ENCODE results near the gene ZNF101. TPM values are rescaled to one million over a fixed set of nuclear protein-coding genes. Genes with fewer than 3 reads are reported as not detected.

ZNF101 gene
- total RNA-seq, 1 experiment from 2014 or later: 14.5 TPM

DNA sequence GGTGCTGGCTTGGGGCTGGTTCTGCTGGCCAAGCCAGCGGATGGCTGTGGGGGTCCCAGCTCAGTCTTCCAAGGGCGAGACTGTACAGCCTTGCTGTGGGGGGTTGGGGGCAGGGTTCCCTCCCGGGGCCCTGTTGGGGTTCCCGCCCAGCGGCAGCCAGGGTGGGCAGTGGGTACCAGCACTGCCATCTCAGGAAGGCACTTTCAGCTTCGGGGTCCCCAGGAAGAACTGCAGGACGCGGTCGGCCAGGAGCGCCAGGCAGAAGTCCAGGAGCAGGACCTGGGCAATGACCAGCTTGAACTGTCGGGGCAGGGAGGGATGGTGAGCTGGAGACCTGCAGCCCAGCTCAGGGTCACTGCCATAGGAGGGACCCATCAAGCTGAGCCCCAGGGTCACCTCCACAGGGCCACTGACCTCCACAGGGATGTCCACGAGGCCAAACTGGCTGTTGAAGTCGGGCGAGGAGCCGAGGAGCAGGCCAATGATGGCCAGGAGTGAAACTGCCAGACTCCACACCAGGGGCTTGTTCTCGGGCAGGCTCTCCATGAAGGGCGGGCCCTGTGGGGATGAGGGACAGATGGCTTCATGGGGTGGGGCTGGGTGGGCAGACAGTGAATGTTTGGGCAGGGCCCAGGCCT is 23.3 kb upstream of the ZNF101 start:
- Histone ChIP-seq H3K4me3 (ENCODE audit: low read depth, low read length, poor library complexity, severe bottlenecking) (no peak overlapping the region), H3K36me3 (ENCODE audit: insufficient read depth, low read length, poor library complexity, severe bottlenecking) (peaks cover 38% of the 10 kb centered on the region), H3K9me3 (ENCODE audit: low read depth, low read length, poor library complexity, severe bottlenecking) (no peaks in the 10 kb centered on the region), H3K27me3 (replicated peaks; ENCODE audit: insufficient read depth, low read depth, low read length, poor library complexity) (no peaks in the 10 kb centered on the region), H3K27ac (ENCODE audit: low read depth, low read length, poor library complexity, severe bottlenecking) (no peak overlapping the region), H3K4me1 (ENCODE audit: insufficient read depth, low read length, poor library complexity, severe bottlenecking) (no peaks in the 10 kb centered on the region)
- CTCF ChIA-PET: no interaction called here
- no peak for TF ChIP-seq CTCF (conservative IDR thresholded peaks at IDR 0.05; ENCODE audit: low read depth, low read length)
- no peak for TF ChIP-seq EZH2 (IDR thresholded peaks at IDR 0.05; ENCODE audit: borderline replicate concordance, low read depth, low read length, poor library complexity, severe bottlenecking)
- intact Hi-C loops (cut with micrococcal nuclease; ENCODE audit: unreplicated experiment): no loop called here
- BruUV-seq (replicated peaks): TSS peak; percentile 14
- no peak for DNase-seq (ENCODE audit: low spot score)
- POLR2A ChIA-PET (ENCODE audit: low non-redundant PET): no interaction called here

- H3K27me3 ChIP-seq (replicated peaks; ENCODE audit: insufficient read depth, low read depth, low read length, poor library complexity): no peaks in the 10 kb centered on the region
- ChIA-PET POLR2A (ENCODE audit: low non-redundant PET) (no interaction called here), CTCF (no interaction called here)
- H3K36me3 ChIP-seq (ENCODE audit: insufficient read depth, low read length, poor library complexity, severe bottlenecking): peaks cover 53% of the 10 kb centered on the region
- TF ChIP-seq EZH2 (IDR thresholded peaks at IDR 0.05; ENCODE audit: borderline replicate concordance, low read depth, low read length, poor library complexity, severe bottlenecking) (no peak), CTCF (conservative IDR thresholded peaks at IDR 0.05; ENCODE audit: low read depth, low read length) (no peak)
- no peaks in the 10 kb centered on the region for H3K9me3 ChIP-seq (ENCODE audit: low read depth, low read length, poor library complexity, severe bottlenecking)
- no peak overlapping the region for H3K4me3 ChIP-seq (ENCODE audit: low read depth, low read length, poor library complexity, severe bottlenecking)
- H3K4me1 ChIP-seq (ENCODE audit: insufficient read depth, low read length, poor library complexity, severe bottlenecking): no peaks in the 10 kb centered on the region
- no peak for DNase-seq (ENCODE audit: low spot score)
- intact Hi-C loops (cut with micrococcal nuclease; ENCODE audit: unreplicated experiment): no loop called here
- H3K27ac ChIP-seq (ENCODE audit: low read depth, low read length, poor library complexity, severe bottlenecking): no peak overlapping the region
- BruUV-seq (replicated peaks): no TSS peak
Measured at GRCh38 chr19:19647037-19647835, 21.4 kb upstream of the ZNF101 start.

DNA sequence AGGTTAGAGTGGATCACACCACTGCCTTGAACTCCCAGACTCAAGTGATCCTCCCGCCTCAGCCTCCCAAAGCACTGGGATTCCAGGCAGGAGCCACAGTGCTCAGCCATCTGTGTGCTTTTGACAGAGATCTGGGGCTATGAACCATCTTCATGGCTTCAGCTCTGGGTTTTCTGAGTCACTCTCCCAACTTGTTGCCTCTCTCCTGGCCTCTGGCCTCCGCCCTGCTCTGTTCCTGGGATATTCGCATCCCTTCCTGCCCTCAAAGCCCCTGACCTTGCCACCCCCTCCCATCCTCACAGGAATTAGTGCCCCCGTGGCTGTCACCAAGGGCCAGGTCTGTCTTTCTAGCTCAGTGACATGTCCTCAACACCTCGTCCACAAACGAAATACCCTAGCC is 19.5 kb upstream of the ZNF101 start:
- Histone ChIP-seq H3K36me3 (ENCODE audit: insufficient read depth, low read length, poor library complexity, severe bottlenecking) (peaks cover 65% of the 10 kb centered on the region), H3K4me1 (ENCODE audit: insufficient read depth, low read length, poor library complexity, severe bottlenecking) (no peaks in the 10 kb centered on the region), H3K27ac (ENCODE audit: low read depth, low read length, poor library complexity, severe bottlenecking) (no peak overlapping the region), H3K9me3 (ENCODE audit: low read depth, low read length, poor library complexity, severe bottlenecking) (no peaks in the 10 kb centered on the region), H3K4me3 (ENCODE audit: low read depth, low read length, poor library complexity, severe bottlenecking) (no peak overlapping the region), H3K27me3 (replicated peaks; ENCODE audit: insufficient read depth, low read depth, low read length, poor library complexity) (no peaks in the 10 kb centered on the region)
- ChIA-PET POLR2A (ENCODE audit: low non-redundant PET) (no interaction called here), CTCF (no interaction called here)
- no TSS peak for BruUV-seq (replicated peaks)
- intact Hi-C loops (cut with micrococcal nuclease; ENCODE audit: unreplicated experiment): no loop called here
- DNase-seq (ENCODE audit: low spot score): no peak
- TF ChIP-seq CTCF (conservative IDR thresholded peaks at IDR 0.05; ENCODE audit: low read depth, low read length) (no peak), EZH2 (IDR thresholded peaks at IDR 0.05; ENCODE audit: borderline replicate concordance, low read depth, low read length, poor library complexity, severe bottlenecking) (no peak)

Measured in A673 (cell line).